ENCODE data around the gene ATG14. TPM values are rescaled to one million over a fixed set of nuclear protein-coding genes. Genes with fewer than 3 reads are reported as not detected.

Gene ATG14
- total RNA-seq, 1 experiment from 2014 or later: 8.1 TPM

- intact Hi-C loops (cut with micrococcal nuclease; ENCODE audit: unreplicated experiment): no loop called here
- no peaks in the 10 kb centered on the region for H3K9me3 Mint-ChIP-seq (ENCODE audit: low read depth, unreplicated experiment)
- H3K4me1 Mint-ChIP-seq (ENCODE audit: low read depth, unreplicated experiment): no peaks in the 10 kb centered on the region
- no peak for DNase-seq
- no peak for TF ChIP-seq CTCF (IDR thresholded peaks at IDR 0.05; ENCODE audit: unreplicated experiment)
- BruUV-seq (replicated peaks): no TSS peak
- no peak overlapping the region for H3K4me3 Mint-ChIP-seq (ENCODE audit: low read depth, unreplicated experiment)
- peaks cover 10% of the 10 kb centered on the region for H3K36me3 Mint-ChIP-seq (ENCODE audit: insufficient read depth, unreplicated experiment)
- H3K27ac Mint-ChIP-seq (ENCODE audit: unreplicated experiment): no peak overlapping the region
- CTCF ChIA-PET: no interaction called here
- no peaks in the 10 kb centered on the region for H3K27me3 Mint-ChIP-seq (ENCODE audit: unreplicated experiment)
Observed at GRCh38 chr14:55370883-55371455, 40.7 kb downstream of the ATG14 start.

- CTCF ChIA-PET: no interaction called here
- no TSS peak for BruUV-seq (replicated peaks)
- no peak overlapping the region for H3K4me3 Mint-ChIP-seq (ENCODE audit: low read depth, unreplicated experiment)
- no peak for TF ChIP-seq CTCF (IDR thresholded peaks at IDR 0.05; ENCODE audit: unreplicated experiment)
- H3K27ac Mint-ChIP-seq (ENCODE audit: unreplicated experiment): no peak overlapping the region
- intact Hi-C loops (cut with micrococcal nuclease; ENCODE audit: unreplicated experiment): no loop called here
- no peak for DNase-seq
- no peaks in the 10 kb centered on the region for H3K4me1 Mint-ChIP-seq (ENCODE audit: low read depth, unreplicated experiment)
- no peaks in the 10 kb centered on the region for H3K9me3 Mint-ChIP-seq (ENCODE audit: low read depth, unreplicated experiment)
- peaks cover 18% of the 10 kb centered on the region for H3K36me3 Mint-ChIP-seq (ENCODE audit: insufficient read depth, unreplicated experiment)
- no peaks in the 10 kb centered on the region for H3K27me3 Mint-ChIP-seq (ENCODE audit: unreplicated experiment)
Observed at GRCh38 chr14:55366271-55366670, 45.4 kb downstream of the ATG14 start.

GRCh38 chr14:55361190-55361589 lies 50.4 kb downstream of the ATG14 start:
- Mint-ChIP-seq H3K4me3 (ENCODE audit: low read depth, unreplicated experiment) (no peak overlapping the region), H3K9me3 (ENCODE audit: low read depth, unreplicated experiment) (no peaks in the 10 kb centered on the region), H3K27me3 (ENCODE audit: unreplicated experiment) (no peaks in the 10 kb centered on the region), H3K4me1 (ENCODE audit: low read depth, unreplicated experiment) (no peaks in the 10 kb centered on the region), H3K27ac (ENCODE audit: unreplicated experiment) (no peak overlapping the region), H3K36me3 (ENCODE audit: insufficient read depth, unreplicated experiment) (peaks cover 15% of the 10 kb centered on the region)
- CTCF ChIA-PET: interaction anchor here (0.7 kb wide), 1 partner anchor 147 kb away, joined by 5 read pairs; no protein-coding TSS in a partner anchor
- no peak for TF ChIP-seq CTCF (IDR thresholded peaks at IDR 0.05; ENCODE audit: unreplicated experiment)
- BruUV-seq (replicated peaks): no TSS peak
- intact Hi-C loops (cut with micrococcal nuclease; ENCODE audit: unreplicated experiment): no loop called here
- no peak for DNase-seq

- Mint-ChIP-seq H3K36me3 (ENCODE audit: insufficient read depth, unreplicated experiment) (peaks cover 14% of the 10 kb centered on the region), H3K27me3 (ENCODE audit: unreplicated experiment) (no peaks in the 10 kb centered on the region), H3K4me1 (ENCODE audit: low read depth, unreplicated experiment) (peaks cover 3% of the 10 kb centered on the region), H3K27ac (ENCODE audit: unreplicated experiment) (no peak overlapping the region), H3K4me3 (ENCODE audit: low read depth, unreplicated experiment) (no peak overlapping the region), H3K9me3 (ENCODE audit: low read depth, unreplicated experiment) (no peaks in the 10 kb centered on the region)
- TF ChIP-seq CTCF (IDR thresholded peaks at IDR 0.05; ENCODE audit: unreplicated experiment): no peak
- no TSS peak for BruUV-seq (replicated peaks)
- CTCF ChIA-PET: no interaction called here
- intact Hi-C loops (cut with micrococcal nuclease; ENCODE audit: unreplicated experiment): no loop called here
- DNase-seq: no peak
Observed at GRCh38 chr14:55359307-55359706, 52.3 kb downstream of the ATG14 start.
